ENCODE data around the gene RFNG.

- no peak for TF ChIP-seq EZH2 (IDR thresholded peaks at IDR 0.05; ENCODE audit: borderline replicate concordance, insufficient read depth, low read depth, low read length, poor library complexity, severe bottlenecking)
- TF ChIP-seq, protein P1, sequence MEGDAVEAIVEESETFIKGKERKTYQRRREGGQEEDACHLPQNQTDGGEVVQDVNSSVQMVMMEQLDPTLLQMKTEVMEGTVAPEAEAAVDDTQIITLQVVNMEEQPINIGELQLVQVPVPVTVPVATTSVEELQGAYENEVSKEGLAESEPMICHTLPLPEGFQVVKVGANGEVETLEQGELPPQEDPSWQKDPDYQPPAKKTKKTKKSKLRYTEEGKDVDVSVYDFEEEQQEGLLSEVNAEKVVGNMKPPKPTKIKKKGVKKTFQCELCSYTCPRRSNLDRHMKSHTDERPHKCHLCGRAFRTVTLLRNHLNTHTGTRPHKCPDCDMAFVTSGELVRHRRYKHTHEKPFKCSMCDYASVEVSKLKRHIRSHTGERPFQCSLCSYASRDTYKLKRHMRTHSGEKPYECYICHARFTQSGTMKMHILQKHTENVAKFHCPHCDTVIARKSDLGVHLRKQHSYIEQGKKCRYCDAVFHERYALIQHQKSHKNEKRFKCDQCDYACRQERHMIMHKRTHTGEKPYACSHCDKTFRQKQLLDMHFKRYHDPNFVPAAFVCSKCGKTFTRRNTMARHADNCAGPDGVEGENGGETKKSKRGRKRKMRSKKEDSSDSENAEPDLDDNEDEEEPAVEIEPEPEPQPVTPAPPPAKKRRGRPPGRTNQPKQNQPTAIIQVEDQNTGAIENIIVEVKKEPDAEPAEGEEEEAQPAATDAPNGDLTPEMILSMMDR (IDR thresholded peaks at IDR 0.05) = no peak
Measured at GRCh38 chr17:82055023-82055964, 3.7 kb upstream of the RFNG start.
